VCaP (cell line): ENCODE data around the gene MMP28.

ENCODE experiments used
- H3K27ac ChIP-seq: fragments of 450-650 bp; 2 replicates; pipeline ENCODE4 v1.5.1; 2017
- CTCF ChIP-seq: fragments of 450-650 bp; conservative IDR thresholded peaks from 2 replicates; pipeline ENCODE4 v1.5.1; 2017; ENCODE audit warnings: mild to moderate bottlenecking, moderate library complexity

Gene MMP28

GRCh38 chr17:35765756-35766488 is 29.5 kb downstream of the MMP28 start:
- peak overlapping the region; percentile 96; the same call in 1 of the 2 replicates for H3K27ac ChIP-seq
- no peak for TF ChIP-seq CTCF

GRCh38 chr17:35765086-35765710 is 30.2 kb downstream of the MMP28 start:
- H3K27ac ChIP-seq: peak overlapping the region; percentile 96
- no peak for TF ChIP-seq CTCF

GRCh38 chr17:35764123-35764991 is 31.1 kb downstream of the MMP28 start:
- peak overlapping the region; percentile 96 for H3K27ac ChIP-seq
- peak; percentile 100 for TF ChIP-seq CTCF

GRCh38 chr17:35763767-35764122 is 31.7 kb downstream of the MMP28 start:
- peak overlapping the region; percentile 96 for H3K27ac ChIP-seq
- no peak for TF ChIP-seq CTCF

GRCh38 chr17:35761601-35762000 is 33.8 kb downstream of the MMP28 start:
- no peak for TF ChIP-seq CTCF
- H3K27ac ChIP-seq: no peak overlapping the region

GRCh38 chr17:35760587-35760986 is 34.9 kb downstream of the MMP28 start, which contains the start of gene C17orf50:
C17orf50 (plus strand) TSS chr17:35760887; CDS start chr17:35760942, 55 bp downstream.
- H3K27ac ChIP-seq: no peak within 1 kb of the TSS
- no peak for TF ChIP-seq CTCF

- TF ChIP-seq CTCF: no peak
- no peak overlapping the region for H3K27ac ChIP-seq
Observed at GRCh38 chr17:35757243-35757642, 38.2 kb downstream of the MMP28 start.
